Measurements from ENCODE around the gene TRIB2. TPM values are rescaled to one million over a fixed set of nuclear protein-coding genes. Genes with fewer than 3 reads are reported as not detected.

Gene TRIB2
- total and polyA plus RNA-seq, 9 of the 15 experiments (the other 6 are each of a cell fraction or from before 2014, with no cell fraction given), result 9.0 to 39.0 (median 26.3) TPM

DNA sequence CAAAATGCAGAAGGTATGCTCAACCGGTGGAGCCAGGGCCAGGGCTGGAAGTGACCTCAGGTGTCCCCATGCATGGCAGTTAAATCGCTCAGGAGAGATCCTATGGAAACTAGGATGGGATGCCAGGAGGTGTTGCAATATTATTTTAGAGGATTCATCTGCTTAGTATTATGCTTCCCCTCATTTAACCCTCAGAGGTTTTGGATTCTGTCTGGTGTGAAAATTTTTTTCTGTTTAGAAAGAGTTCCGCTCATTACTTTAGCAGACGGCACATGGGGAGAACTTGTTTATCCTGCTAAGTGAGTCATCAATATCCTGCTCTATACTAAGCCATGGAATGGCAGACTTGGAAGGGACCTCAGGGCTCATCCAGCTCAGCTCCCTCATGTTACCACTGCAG is 42.5 kb downstream of the TRIB2 start:
- Histone ChIP-seq H3K79me2 (ENCODE audit: control insufficient read depth, insufficient read depth, low read length) (no peaks in the 10 kb centered on the region), H3K27me3 (ENCODE audit: control insufficient read depth in 2 of 2, insufficient read depth in 2 of 2, low read length in 2 of 2) (peaks cover 5 to 6% of the 10 kb centered on the region in 2 experiments; a peak in 3 of 5 replicates), H3K27ac (ENCODE audit: extremely low read depth, low read depth, low read length) (no peak overlapping the region), H3K9me3 (replicated peaks; ENCODE audit: control insufficient read depth, insufficient read depth, low read depth, low read length) (no peaks in the 10 kb centered on the region), H3K4me2 (ENCODE audit: insufficient read depth, low read length) (no peak overlapping the region), H4K20me1 (replicated peaks; ENCODE audit: control insufficient read depth, insufficient read depth, low read length) (no peaks in the 10 kb centered on the region), H3K9ac (ENCODE audit: insufficient read depth in 1 of 2, low read depth in 2 of 2, low read length in 2 of 2) (no peak overlapping the region), H3K36me3 (ENCODE audit: control insufficient read depth, insufficient read depth, low read length) (no peaks in the 10 kb centered on the region), H3K4me3 (no peak overlapping the region), H3K9me1 (ENCODE audit: control insufficient read depth, insufficient read depth, low read length) (no peaks in the 10 kb centered on the region), H2AFZ (ENCODE audit: low read depth, low read length) (no peak overlapping the region), H3K4me1 (replicated peaks in 1 of 2; ENCODE audit: control insufficient read depth in 2 of 2, insufficient read depth in 2 of 2, low read length in 2 of 2) (no peaks in the 10 kb centered on the region)
- no TSS peak for BruUV-seq (replicated peaks)
- intact Hi-C loops (cut with micrococcal nuclease) (no loop called here), in situ Hi-C loops (cut with MboI) (no loop called here)
- no peak for DNase-seq (ENCODE audit: extremely low read depth in 1 of 4, low spot score in 3 of 4)
- POLR2A ChIA-PET, result no interaction called here
- FAIRE-seq, result no peak
- WGBS (ENCODE audit: insufficient coverage, low coverage, missing lambda C conversion rate), result 4% methylated on average over 4 of the region's 4 CpGs
- CTCF ChIA-PET (ENCODE audit: low intra/inter-chr PET ratio), result no interaction called here
- no peak for ATAC-seq
- TF ChIP-seq OTX1 (CRISPR knock-in tag; IDR thresholded peaks at IDR 0.05), result no peak
- TF ChIP-seq GATA2 (CRISPR knock-in tag; IDR thresholded peaks at IDR 0.05), result no peak
- TF ChIP-seq, protein P1, sequence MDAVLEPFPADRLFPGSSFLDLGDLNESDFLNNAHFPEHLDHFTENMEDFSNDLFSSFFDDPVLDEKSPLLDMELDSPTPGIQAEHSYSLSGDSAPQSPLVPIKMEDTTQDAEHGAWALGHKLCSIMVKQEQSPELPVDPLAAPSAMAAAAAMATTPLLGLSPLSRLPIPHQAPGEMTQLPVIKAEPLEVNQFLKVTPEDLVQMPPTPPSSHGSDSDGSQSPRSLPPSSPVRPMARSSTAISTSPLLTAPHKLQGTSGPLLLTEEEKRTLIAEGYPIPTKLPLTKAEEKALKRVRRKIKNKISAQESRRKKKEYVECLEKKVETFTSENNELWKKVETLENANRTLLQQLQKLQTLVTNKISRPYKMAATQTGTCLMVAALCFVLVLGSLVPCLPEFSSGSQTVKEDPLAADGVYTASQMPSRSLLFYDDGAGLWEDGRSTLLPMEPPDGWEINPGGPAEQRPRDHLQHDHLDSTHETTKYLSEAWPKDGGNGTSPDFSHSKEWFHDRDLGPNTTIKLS (IDR thresholded peaks at IDR 0.05; ENCODE audit: borderline replicate concordance, low read depth), result no peak
- TF ChIP-seq, protein P2, sequence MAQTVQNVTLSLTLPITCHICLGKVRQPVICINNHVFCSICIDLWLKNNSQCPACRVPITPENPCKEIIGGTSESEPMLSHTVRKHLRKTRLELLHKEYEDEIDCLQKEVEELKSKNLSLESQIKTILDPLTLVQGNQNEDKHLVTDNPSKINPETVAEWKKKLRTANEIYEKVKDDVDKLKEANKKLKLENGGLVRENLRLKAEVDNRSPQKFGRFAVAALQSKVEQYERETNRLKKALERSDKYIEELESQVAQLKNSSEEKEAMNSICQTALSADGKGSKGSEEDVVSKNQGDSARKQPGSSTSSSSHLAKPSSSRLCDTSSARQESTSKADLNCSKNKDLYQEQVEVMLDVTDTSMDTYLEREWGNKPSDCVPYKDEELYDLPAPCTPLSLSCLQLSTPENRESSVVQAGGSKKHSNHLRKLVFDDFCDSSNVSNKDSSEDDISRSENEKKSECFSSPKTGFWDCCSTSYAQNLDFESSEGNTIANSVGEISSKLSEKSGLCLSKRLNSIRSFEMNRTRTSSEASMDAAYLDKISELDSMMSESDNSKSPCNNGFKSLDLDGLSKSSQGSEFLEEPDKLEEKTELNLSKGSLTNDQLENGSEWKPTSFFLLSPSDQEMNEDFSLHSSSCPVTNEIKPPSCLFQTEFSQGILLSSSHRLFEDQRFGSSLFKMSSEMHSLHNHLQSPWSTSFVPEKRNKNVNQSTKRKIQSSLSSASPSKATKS (CRISPR knock-in tag; IDR thresholded peaks at IDR 0.05), result no peak
- TF ChIP-seq, protein P3, sequence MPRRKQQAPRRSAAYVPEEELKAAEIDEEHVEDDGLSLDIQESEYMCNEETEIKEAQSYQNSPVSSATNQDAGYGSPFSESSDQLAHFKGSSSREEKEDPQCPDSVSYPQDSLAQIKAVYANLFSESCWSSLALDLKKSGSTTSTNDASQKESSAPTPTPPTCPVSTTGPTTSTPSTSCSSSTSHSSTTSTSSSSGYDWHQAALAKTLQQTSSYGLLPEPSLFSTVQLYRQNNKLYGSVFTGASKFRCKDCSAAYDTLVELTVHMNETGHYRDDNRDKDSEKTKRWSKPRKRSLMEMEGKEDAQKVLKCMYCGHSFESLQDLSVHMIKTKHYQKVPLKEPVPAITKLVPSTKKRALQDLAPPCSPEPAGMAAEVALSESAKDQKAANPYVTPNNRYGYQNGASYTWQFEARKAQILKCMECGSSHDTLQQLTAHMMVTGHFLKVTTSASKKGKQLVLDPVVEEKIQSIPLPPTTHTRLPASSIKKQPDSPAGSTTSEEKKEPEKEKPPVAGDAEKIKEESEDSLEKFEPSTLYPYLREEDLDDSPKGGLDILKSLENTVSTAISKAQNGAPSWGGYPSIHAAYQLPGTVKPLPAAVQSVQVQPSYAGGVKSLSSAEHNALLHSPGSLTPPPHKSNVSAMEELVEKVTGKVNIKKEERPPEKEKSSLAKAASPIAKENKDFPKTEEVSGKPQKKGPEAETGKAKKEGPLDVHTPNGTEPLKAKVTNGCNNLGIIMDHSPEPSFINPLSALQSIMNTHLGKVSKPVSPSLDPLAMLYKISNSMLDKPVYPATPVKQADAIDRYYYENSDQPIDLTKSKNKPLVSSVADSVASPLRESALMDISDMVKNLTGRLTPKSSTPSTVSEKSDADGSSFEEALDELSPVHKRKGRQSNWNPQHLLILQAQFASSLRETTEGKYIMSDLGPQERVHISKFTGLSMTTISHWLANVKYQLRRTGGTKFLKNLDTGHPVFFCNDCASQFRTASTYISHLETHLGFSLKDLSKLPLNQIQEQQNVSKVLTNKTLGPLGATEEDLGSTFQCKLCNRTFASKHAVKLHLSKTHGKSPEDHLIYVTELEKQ (CRISPR knock-in tag; IDR thresholded peaks at IDR 0.05), result no peak
- TF ChIP-seq ZNF75A (CRISPR knock-in tag; IDR thresholded peaks at IDR 0.05), result no peak
- no peak for TF ChIP-seq ZNF165 (CRISPR knock-in tag; IDR thresholded peaks at IDR 0.05; ENCODE audit: borderline replicate concordance)
- no peak for TF ChIP-seq NELFE (IDR thresholded peaks at IDR 0.05; ENCODE audit: insufficient read depth, insufficient read length)
- TF ChIP-seq ARNT (IDR thresholded peaks at IDR 0.05), result no peak
- TF ChIP-seq, protein P4, sequence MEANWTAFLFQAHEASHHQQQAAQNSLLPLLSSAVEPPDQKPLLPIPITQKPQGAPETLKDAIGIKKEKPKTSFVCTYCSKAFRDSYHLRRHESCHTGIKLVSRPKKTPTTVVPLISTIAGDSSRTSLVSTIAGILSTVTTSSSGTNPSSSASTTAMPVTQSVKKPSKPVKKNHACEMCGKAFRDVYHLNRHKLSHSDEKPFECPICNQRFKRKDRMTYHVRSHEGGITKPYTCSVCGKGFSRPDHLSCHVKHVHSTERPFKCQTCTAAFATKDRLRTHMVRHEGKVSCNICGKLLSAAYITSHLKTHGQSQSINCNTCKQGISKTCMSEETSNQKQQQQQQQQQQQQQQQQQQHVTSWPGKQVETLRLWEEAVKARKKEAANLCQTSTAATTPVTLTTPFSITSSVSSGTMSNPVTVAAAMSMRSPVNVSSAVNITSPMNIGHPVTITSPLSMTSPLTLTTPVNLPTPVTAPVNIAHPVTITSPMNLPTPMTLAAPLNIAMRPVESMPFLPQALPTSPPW (CRISPR knock-in tag; IDR thresholded peaks at IDR 0.05), result no peak
- no peak for TF ChIP-seq ZNF133 (CRISPR knock-in tag; IDR thresholded peaks at IDR 0.05)
- TF ChIP-seq MCM5 (IDR thresholded peaks at IDR 0.05; ENCODE audit: low read depth), result no peak
- no peak for TF ChIP-seq ZNF79 (CRISPR knock-in tag; IDR thresholded peaks at IDR 0.05; ENCODE audit: low read depth)
- no peak for TF ChIP-seq ETV1 (tag; conservative IDR thresholded peaks at IDR 0.05; ENCODE audit: low read depth)
- no peak for TF ChIP-seq KLF16 (IDR thresholded peaks at IDR 0.05)
- no peak for TF ChIP-seq ZNF431 (CRISPR knock-in tag; IDR thresholded peaks at IDR 0.05)
